ENCODE data around the gene CTCF. TPM values are rescaled to one million over a fixed set of nuclear protein-coding genes. Genes with fewer than 3 reads are reported as not detected.
A peak's percentile ranks its signal among the peaks of the same experiment; 100 is the strongest.
"Not testable (repeated sequence)": the region's sequence is repeated elsewhere in the genome, so short reads cannot be mapped to it uniquely, and the experiment has no call there.

The CTCF gene
- total RNA-seq, 1 donor from 2014 or later: 61.4 TPM

- Mint-ChIP-seq H3K27ac (peak overlapping the region; percentile 2), H3K27me3 (ENCODE audit: low read depth) (no peaks in the 10 kb centered on the region), H3K9me3 (no peaks in the 10 kb centered on the region), H3K4me1 (peaks cover 22% of the 10 kb centered on the region), H3K36me3 (peaks cover 3% of the 10 kb centered on the region), H3K4me3 (peak overlapping the region; percentile 36)
- no peak for DNase-seq (ENCODE audit: low spot score in 2 of 2, unreplicated experiment in 2 of 2)
- no peak for TF ChIP-seq CTCF (IDR thresholded peaks at IDR 0.05; ENCODE audit: unreplicated experiment)
Measured at GRCh38 chr16:67531247-67531646, 31.1 kb upstream of the CTCF start.

- TF ChIP-seq CTCF (IDR thresholded peaks at IDR 0.05; ENCODE audit: unreplicated experiment): no peak
- H3K36me3 Mint-ChIP-seq: peaks cover 3% of the 10 kb centered on the region
- H3K9me3 Mint-ChIP-seq: no peaks in the 10 kb centered on the region
- peaks cover 27% of the 10 kb centered on the region for H3K4me1 Mint-ChIP-seq
- no peak overlapping the region for H3K27ac Mint-ChIP-seq
- no peak overlapping the region for H3K4me3 Mint-ChIP-seq
- no peak for DNase-seq (ENCODE audit: low spot score in 2 of 2, unreplicated experiment in 2 of 2)
- H3K27me3 Mint-ChIP-seq (ENCODE audit: low read depth): no peaks in the 10 kb centered on the region
Measured at GRCh38 chr16:67533024-67533560, 29.2 kb upstream of the CTCF start.

GRCh38 chr16:67533987-67534386, 28.3 kb upstream of the CTCF start:
- H3K9me3 Mint-ChIP-seq; DNase-seq (ENCODE audit: low spot score in 2 of 2, unreplicated experiment in 2 of 2); H3K4me3 Mint-ChIP-seq; H3K27me3 Mint-ChIP-seq (ENCODE audit: low read depth); H3K36me3 Mint-ChIP-seq; H3K27ac Mint-ChIP-seq: not testable (repeated sequence)
- H3K4me1 Mint-ChIP-seq: peaks cover 32% of the 10 kb centered on the region

- DNase-seq (ENCODE audit: low spot score in 2 of 2, unreplicated experiment in 2 of 2): no peak
- no peaks in the 10 kb centered on the region for H3K9me3 Mint-ChIP-seq
- H3K4me1 Mint-ChIP-seq: peaks cover 36% of the 10 kb centered on the region
- H3K27me3 Mint-ChIP-seq (ENCODE audit: low read depth): no peaks in the 10 kb centered on the region
- TF ChIP-seq CTCF (IDR thresholded peaks at IDR 0.05; ENCODE audit: unreplicated experiment): no peak
- H3K36me3 Mint-ChIP-seq: peaks cover 3% of the 10 kb centered on the region
- H3K4me3 Mint-ChIP-seq: no peak overlapping the region
- no peak overlapping the region for H3K27ac Mint-ChIP-seq
Measured at GRCh38 chr16:67534431-67534830, 27.9 kb upstream of the CTCF start.

GRCh38 chr16:67535201-67535600, 27.1 kb upstream of the CTCF start:
- no peaks in the 10 kb centered on the region for H3K27me3 Mint-ChIP-seq (ENCODE audit: low read depth)
- no peaks in the 10 kb centered on the region for H3K9me3 Mint-ChIP-seq
- DNase-seq (ENCODE audit: low spot score in 2 of 2, unreplicated experiment in 2 of 2): no peak
- peaks cover 31% of the 10 kb centered on the region for H3K4me1 Mint-ChIP-seq
- H3K36me3 Mint-ChIP-seq: peaks cover 4% of the 10 kb centered on the region
- TF ChIP-seq CTCF (IDR thresholded peaks at IDR 0.05; ENCODE audit: unreplicated experiment): no peak
- H3K4me3 Mint-ChIP-seq: peak overlapping the region; percentile 3
- H3K27ac Mint-ChIP-seq: peak overlapping the region; percentile 27

- H3K4me3 Mint-ChIP-seq: peak overlapping the region; percentile 67
- peak overlapping the region; percentile 69 for H3K27ac Mint-ChIP-seq
- H3K4me1 Mint-ChIP-seq: peaks cover 25% of the 10 kb centered on the region
- TF ChIP-seq CTCF (IDR thresholded peaks at IDR 0.05; ENCODE audit: unreplicated experiment): no peak
- H3K36me3 Mint-ChIP-seq: peaks cover 13% of the 10 kb centered on the region
- no peaks in the 10 kb centered on the region for H3K27me3 Mint-ChIP-seq (ENCODE audit: low read depth)
- no peaks in the 10 kb centered on the region for H3K9me3 Mint-ChIP-seq
- peak in 1 of 2 experiments; percentile 61 for DNase-seq (ENCODE audit: low spot score in 2 of 2, unreplicated experiment in 2 of 2)
Measured at GRCh38 chr16:67537270-67537635, 25.1 kb upstream of the CTCF start.
